Measurements from ENCODE around the gene EAF1. TPM values are rescaled to one million over a fixed set of nuclear protein-coding genes. Genes with fewer than 3 reads are reported as not detected.

Gene EAF1
- total RNA-seq, 1 donor from 2014 or later: 23.1 TPM

DNA sequence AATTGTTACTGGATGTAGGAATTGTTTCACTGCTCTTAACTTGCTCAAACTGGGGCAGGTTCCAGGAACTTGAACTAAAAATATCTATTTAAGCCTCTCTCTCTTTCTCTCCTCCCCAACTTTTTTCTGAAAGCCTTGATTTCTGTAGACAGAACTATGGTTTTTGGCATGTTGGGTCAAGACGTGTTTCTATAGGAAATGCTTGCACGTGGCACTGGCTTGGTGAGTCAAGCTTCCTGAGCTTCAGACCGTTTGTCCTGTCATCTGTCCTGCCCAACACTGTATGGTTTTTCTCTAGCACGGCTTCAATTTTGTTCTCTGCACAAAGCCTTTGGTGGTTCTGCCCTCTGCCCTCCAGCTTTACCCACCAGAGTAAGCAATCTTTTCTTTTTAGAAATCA, 13.5 kb downstream of the EAF1 start:
- Mint-ChIP-seq H3K27ac (no peak overlapping the region), H3K4me3 (no peak overlapping the region), H3K27me3 (no peaks in the 10 kb centered on the region), H3K36me3 (peaks cover 11% of the 10 kb centered on the region), H3K4me1 (ENCODE audit: unreplicated experiment) (no peaks in the 10 kb centered on the region), H3K9me3 (no peaks in the 10 kb centered on the region)
- TF ChIP-seq, protein P1, sequence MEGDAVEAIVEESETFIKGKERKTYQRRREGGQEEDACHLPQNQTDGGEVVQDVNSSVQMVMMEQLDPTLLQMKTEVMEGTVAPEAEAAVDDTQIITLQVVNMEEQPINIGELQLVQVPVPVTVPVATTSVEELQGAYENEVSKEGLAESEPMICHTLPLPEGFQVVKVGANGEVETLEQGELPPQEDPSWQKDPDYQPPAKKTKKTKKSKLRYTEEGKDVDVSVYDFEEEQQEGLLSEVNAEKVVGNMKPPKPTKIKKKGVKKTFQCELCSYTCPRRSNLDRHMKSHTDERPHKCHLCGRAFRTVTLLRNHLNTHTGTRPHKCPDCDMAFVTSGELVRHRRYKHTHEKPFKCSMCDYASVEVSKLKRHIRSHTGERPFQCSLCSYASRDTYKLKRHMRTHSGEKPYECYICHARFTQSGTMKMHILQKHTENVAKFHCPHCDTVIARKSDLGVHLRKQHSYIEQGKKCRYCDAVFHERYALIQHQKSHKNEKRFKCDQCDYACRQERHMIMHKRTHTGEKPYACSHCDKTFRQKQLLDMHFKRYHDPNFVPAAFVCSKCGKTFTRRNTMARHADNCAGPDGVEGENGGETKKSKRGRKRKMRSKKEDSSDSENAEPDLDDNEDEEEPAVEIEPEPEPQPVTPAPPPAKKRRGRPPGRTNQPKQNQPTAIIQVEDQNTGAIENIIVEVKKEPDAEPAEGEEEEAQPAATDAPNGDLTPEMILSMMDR (conservative IDR thresholded peaks at IDR 0.05): no peak
- no peak for DNase-seq (ENCODE audit: extremely low spot score, unreplicated experiment)

DNA sequence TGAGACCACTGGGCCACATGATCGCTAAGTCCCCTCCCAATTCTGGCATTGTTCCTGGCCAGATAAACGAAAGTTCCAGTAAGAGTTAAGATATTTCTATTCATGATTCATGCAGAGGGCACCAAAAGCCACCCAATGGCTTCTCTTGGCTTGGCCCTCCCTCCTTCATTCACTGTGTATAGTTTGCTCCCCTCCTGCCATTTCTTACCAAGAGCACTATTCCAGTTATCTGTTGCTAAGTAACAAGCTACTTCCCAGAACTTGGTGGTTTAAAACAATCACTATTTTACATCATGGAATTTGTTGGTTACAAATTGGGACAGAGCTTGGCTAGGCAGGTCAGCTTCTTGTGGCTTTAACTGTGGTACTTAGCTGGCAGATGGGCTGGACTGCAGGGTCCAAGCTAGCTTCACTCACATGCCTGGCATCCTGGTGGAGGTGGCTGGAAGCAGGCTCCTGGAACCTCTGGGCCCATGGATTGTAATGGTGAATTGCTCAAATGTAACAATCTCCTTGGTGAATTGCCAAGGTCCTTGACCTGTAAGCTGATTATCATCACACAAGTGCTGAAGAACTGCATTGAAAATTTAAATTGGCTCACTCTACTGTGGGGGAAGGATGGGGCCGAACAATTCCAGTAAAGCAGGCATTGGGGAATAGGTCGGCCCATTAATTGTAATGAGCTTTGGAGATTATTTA, 16.6 kb downstream of the EAF1 start:
- DNase-seq (ENCODE audit: extremely low spot score, unreplicated experiment): no peak
- no peak overlapping the region for H3K27ac Mint-ChIP-seq
- H3K27me3 Mint-ChIP-seq: no peaks in the 10 kb centered on the region
- no peaks in the 10 kb centered on the region for H3K9me3 Mint-ChIP-seq
- H3K4me1 Mint-ChIP-seq (ENCODE audit: unreplicated experiment): no peaks in the 10 kb centered on the region
- TF ChIP-seq, protein P1 (conservative IDR thresholded peaks at IDR 0.05): no peak
- peaks cover 12% of the 10 kb centered on the region for H3K36me3 Mint-ChIP-seq
- no peak overlapping the region for H3K4me3 Mint-ChIP-seq

DNA sequence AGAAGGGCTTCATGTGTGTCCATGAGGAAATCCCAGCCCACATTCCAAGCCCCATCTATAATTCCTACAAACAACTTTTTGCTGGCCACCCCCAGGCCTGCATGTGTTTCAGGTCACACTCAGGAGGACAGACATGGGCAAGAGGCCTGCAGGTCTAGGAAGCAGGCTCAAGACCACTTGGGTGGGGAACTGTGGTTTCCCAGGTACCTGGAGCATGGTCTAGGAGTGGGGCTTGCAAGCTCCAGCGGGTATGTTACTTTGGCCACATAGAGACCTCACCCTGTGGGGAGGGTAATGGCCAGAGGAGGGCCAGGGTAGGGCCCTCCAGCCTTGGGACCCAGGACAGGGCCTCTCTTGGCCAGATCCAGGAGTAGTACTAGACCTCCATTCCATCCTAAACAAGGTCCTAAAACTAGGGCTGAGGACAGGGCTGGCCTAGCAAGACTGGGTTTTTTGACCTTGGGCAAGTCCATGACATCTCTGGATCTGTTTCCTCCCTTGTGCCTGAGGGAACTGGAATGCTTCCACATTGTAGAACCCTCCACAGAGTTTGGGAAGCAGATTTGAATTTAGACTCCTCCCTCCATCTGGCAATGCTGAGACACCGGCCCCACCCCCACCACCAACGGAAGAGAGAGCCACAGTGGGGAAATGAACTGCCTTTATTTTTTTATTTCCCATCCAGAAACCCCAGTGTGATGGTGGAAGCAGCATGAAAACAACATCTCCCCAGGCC, 22.3 kb downstream of the EAF1 start:
- TF ChIP-seq, protein P1 (conservative IDR thresholded peaks at IDR 0.05): no peak
- no peak for DNase-seq (ENCODE audit: extremely low spot score, unreplicated experiment)
- H3K9me3 Mint-ChIP-seq: no peaks in the 10 kb centered on the region
- H3K36me3 Mint-ChIP-seq: peaks cover 12% of the 10 kb centered on the region
- no peaks in the 10 kb centered on the region for H3K4me1 Mint-ChIP-seq (ENCODE audit: unreplicated experiment)
- no peak overlapping the region for H3K27ac Mint-ChIP-seq
- H3K27me3 Mint-ChIP-seq: no peaks in the 10 kb centered on the region
- no peak overlapping the region for H3K4me3 Mint-ChIP-seq

DNA sequence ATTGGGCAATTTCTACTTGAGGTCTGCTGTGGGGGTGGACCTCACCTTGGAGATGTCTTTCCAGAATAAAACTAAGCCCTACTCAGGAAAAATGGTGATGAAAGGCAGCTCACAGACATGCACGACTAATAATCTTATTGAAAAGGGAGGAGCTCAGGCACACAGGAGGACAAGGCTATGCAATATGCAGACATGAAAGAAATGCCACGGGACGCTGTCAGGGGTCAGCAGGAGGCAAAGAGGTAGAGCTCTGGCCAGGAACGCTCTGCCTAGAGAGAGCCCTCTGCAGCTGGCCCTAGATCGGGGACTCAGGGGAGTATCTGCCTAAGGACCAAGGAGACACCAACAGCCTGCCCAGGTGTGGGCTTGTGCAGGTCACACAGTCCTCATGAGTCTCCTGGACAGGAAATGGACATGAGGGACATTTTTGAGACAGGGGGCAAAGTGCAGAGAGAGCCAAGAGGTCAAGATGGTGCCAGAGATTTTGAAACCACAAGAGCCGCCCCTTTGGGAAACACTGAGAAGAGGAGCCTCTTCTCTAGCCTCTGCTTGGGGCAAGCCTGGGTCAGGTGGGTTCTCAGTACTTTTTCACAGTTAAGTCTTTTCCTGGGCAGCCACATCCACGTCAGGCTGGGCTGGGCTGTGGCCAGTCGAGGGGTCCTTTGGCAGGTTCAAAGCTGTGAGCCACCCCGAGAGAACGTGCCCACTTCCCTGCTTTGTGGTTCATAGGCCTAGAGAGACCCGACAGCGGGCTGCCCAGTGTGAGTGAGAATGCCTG, 23.2 kb downstream of the EAF1 start:
- no peaks in the 10 kb centered on the region for H3K4me1 Mint-ChIP-seq (ENCODE audit: unreplicated experiment)
- TF ChIP-seq, protein P1 (conservative IDR thresholded peaks at IDR 0.05): no peak
- H3K4me3 Mint-ChIP-seq: no peak overlapping the region
- no peaks in the 10 kb centered on the region for H3K9me3 Mint-ChIP-seq
- no peak for DNase-seq (ENCODE audit: extremely low spot score, unreplicated experiment)
- no peak overlapping the region for H3K27ac Mint-ChIP-seq
- H3K36me3 Mint-ChIP-seq: peaks cover 8% of the 10 kb centered on the region
- no peaks in the 10 kb centered on the region for H3K27me3 Mint-ChIP-seq

DNA sequence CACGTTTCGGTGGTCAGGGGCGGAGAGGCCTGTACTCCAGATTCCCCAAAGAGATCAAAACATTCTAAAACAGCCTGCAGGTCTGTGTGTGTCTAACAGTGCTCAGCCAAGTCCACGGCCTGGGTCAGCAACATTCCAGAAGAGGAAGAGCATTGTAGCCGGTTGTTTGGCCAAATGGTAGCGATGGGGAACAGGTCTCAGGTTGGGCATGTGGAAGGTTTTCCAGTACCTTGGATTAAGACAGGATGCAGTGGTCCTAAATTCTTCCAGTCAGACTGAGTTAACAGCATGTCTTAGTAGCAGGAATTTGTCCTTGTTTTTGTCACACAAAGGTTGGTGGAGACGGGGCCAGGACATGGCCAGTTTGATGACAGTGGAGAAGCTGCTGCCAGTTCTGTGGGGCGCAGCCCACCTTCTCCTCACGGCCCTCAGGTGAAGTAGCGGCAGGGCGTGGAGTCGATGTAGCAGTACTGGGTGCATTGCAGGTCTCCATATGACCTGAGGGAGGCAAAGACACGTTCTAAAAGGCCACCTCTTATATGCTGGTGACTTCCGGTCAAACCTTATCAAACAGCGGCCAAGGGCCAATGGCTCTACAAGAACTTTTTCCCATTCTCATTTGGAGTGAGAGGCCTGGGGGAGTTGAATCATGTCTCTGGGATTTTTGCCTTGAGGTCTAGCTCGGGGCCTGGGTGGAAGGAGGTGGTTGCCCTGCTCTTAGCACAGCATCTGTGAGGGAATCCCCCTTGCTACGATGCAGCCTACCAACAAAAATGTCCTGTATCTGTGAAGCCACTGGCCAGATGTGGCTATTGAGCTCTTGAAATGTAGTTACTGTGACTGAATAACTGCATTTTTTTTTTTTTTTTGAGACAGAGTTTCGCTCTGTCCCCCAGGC, 24.1 kb downstream of the EAF1 start:
- DNase-seq (ENCODE audit: extremely low spot score, unreplicated experiment): no peak
- Mint-ChIP-seq H3K9me3 (no peaks in the 10 kb centered on the region), H3K36me3 (peaks cover 8% of the 10 kb centered on the region), H3K4me3 (no peak overlapping the region), H3K4me1 (ENCODE audit: unreplicated experiment) (no peaks in the 10 kb centered on the region), H3K27me3 (no peaks in the 10 kb centered on the region), H3K27ac (no peak overlapping the region)
- TF ChIP-seq, protein P1 (conservative IDR thresholded peaks at IDR 0.05): no peak

Data from type B pancreatic cell (in vitro differentiated cells).